Right kidney (tissue), 1 donor: ENCODE data around the gene SIL1.
"Not testable (repeated sequence)": the region's sequence is repeated elsewhere in the genome, so short reads cannot be mapped to it uniquely, and the experiment has no call there.

Source experiments
- DNase-seq: peaks from one replicate; pipeline ENCODE4 v3.0.0-alpha.2; 2016

The SIL1 gene

GRCh38 chr5:139108063-139108824 lies 89.9 kb downstream of the SIL1 start:
- DNase-seq, result no peak

GRCh38 chr5:139105621-139106071 lies 92.5 kb downstream of the SIL1 start:
- DNase-seq, result peak; percentile 66

- DNase-seq, result no peak
Measured at GRCh38 chr5:139104577-139105276, 93.4 kb downstream of the SIL1 start.

GRCh38 chr5:139103762-139104161 lies 94.4 kb downstream of the SIL1 start:
- no peak for DNase-seq

- no peak for DNase-seq
Measured at GRCh38 chr5:139100825-139101224, 97.3 kb downstream of the SIL1 start.

- DNase-seq, result no peak
Measured at GRCh38 chr5:139094154-139095131, 103.7 kb downstream of the SIL1 start.

- no peak for DNase-seq
Measured at GRCh38 chr5:139092741-139093343, 105.3 kb downstream of the SIL1 start.

GRCh38 chr5:139091439-139092156 lies 106.6 kb downstream of the SIL1 start:
- no peak for DNase-seq

GRCh38 chr5:139090581-139090980 lies 107.6 kb downstream of the SIL1 start:
- DNase-seq, result no peak

GRCh38 chr5:139088024-139088423 lies 110.1 kb downstream of the SIL1 start:
- DNase-seq, result no peak

- no peak for DNase-seq
Measured at GRCh38 chr5:139082813-139083498, 115.2 kb downstream of the SIL1 start.

GRCh38 chr5:139079991-139080610 lies 118.1 kb downstream of the SIL1 start:
- no peak for DNase-seq

- no peak for DNase-seq
Measured at GRCh38 chr5:139079225-139079990, 118.8 kb downstream of the SIL1 start.

- DNase-seq, result no peak
Measured at GRCh38 chr5:139078345-139078744, 119.8 kb downstream of the SIL1 start.

- DNase-seq, result no peak
Measured at GRCh38 chr5:139077899-139078298, 120.3 kb downstream of the SIL1 start.

GRCh38 chr5:139076111-139076510 lies 122.1 kb downstream of the SIL1 start:
- DNase-seq, result no peak

GRCh38 chr5:139075066-139076050 lies 122.8 kb downstream of the SIL1 start:
- no peak for DNase-seq

GRCh38 chr5:139073956-139074355 lies 124.2 kb downstream of the SIL1 start:
- DNase-seq, result not testable (repeated sequence)
